H1 (cell line): ENCODE data around the gene CDC14B. TPM values are rescaled to one million over a fixed set of nuclear protein-coding genes. Genes with fewer than 3 reads are reported as not detected.

Experiments
- CTCF ChIA-PET: fragments of 300-600 bp; sonication (Branson Sonifier 250); formaldehyde crosslinking; loops from one replicate; lab custom pipeline; 2021; ENCODE audit not compliant: partially characterized antibody; lab: Charles Lee
- POLR2A ChIA-PET: fragments of 300-600 bp; sonication (Branson Sonifier 250); formaldehyde crosslinking; loops from one replicate; lab custom pipeline; 2021; ENCODE audit warnings: inconsistent platforms; ENCODE audit not compliant: partially characterized antibody; lab: Charles Lee
- DNase-seq, 2 experiments: peaks; one replicate each; pipeline versions ENCODE4 v3.0.0 to v3.0.0-alpha.2; 2010 to 2022; ENCODE audit warnings: low spot score in 2 of 2, low read depth in 1 of 2, mixed read lengths in 1 of 2
- FAIRE-seq: peaks from 2 replicates; lab custom pipeline; 2011; peaks lifted over from hg19 to GRCh38; lab: Jason Lieb, UNC
- H2AFZ ChIP-seq: 2 replicates; pipeline ENCODE4 v1.8.1; 2012; ENCODE audit warnings: low read length, inconsistent platforms
- H2AK5ac ChIP-seq: 2 replicates; pipeline ENCODE4 v1.6.1; 2013; ENCODE audit warnings: low read depth, low read length
- H2BK120ac ChIP-seq: replicated peaks from 2 replicates; pipeline ENCODE3; 2013; ENCODE audit warnings: low read depth, low read length, inconsistent platforms
- H2BK12ac ChIP-seq: 2 replicates; pipeline ENCODE4 v1.6.1; 2013; ENCODE audit warnings: low read depth, low read length
- H2BK15ac ChIP-seq: 2 replicates; pipeline ENCODE4 v1.6.1; 2013; ENCODE audit warnings: low read length
- H2BK20ac ChIP-seq: 2 replicates; pipeline ENCODE4 v1.6.1; 2013; ENCODE audit warnings: low read length
- H2BK5ac ChIP-seq: 2 replicates; pipeline ENCODE4 v1.6.1; 2013; ENCODE audit warnings: low read depth, low read length
- H3K14ac ChIP-seq: 2 replicates; pipeline ENCODE4 v1.6.1; 2013; ENCODE audit warnings: inconsistent platforms; ENCODE audit not compliant: insufficient read length
- H3K18ac ChIP-seq: 2 replicates; pipeline ENCODE4 v1.6.1; 2013; ENCODE audit warnings: low read length; ENCODE audit errors: extremely low read depth
- H3K23ac ChIP-seq: 2 replicates; pipeline ENCODE4 v1.6.1; 2013; ENCODE audit warnings: inconsistent platforms; ENCODE audit not compliant: insufficient read length
- H3K23me2 ChIP-seq: 2 replicates; pipeline ENCODE4 v1.6.1; 2013; ENCODE audit warnings: low read depth, low read length
- H3K27ac ChIP-seq: 2 replicates; pipeline ENCODE4 v1.6.1; 2011; ENCODE audit warnings: low read depth, low read length, inconsistent platforms
- H3K27me3 ChIP-seq, 4 experiments: replicated peaks in 1 of 4; 1 replicate in 1 of 4; 2 replicates in 3 of 4; pipeline versions ENCODE4 v1.6.1 to v1.8.1; 2011 to 2013; ENCODE audit warnings: low read length in 3 of 4, mild to moderate bottlenecking in 3 of 4, inconsistent platforms in 2 of 4, mixed read lengths in 2 of 4, moderate library complexity in 1 of 4; ENCODE audit not compliant: control insufficient read depth in 3 of 4, insufficient read depth in 3 of 4; ENCODE audit errors: extremely low read depth in 1 of 4
- H3K36me3 ChIP-seq, 4 experiments: 2 replicates each; pipeline versions ENCODE4 v1.6.1 to v1.8.1; 2011 to 2013; ENCODE audit warnings: mild to moderate bottlenecking in 4 of 4, low read length in 3 of 4, moderate library complexity in 2 of 4, control low read depth in 1 of 4, inconsistent platforms in 1 of 4; ENCODE audit not compliant: insufficient read depth in 4 of 4, control insufficient read depth in 2 of 4
- H3K4ac ChIP-seq: replicated peaks from 2 replicates; pipeline ENCODE3; 2013; ENCODE audit warnings: low read length, low read depth, mixed read lengths, inconsistent platforms; ENCODE audit not compliant: insufficient read length
- H3K4me1 ChIP-seq, 4 experiments: replicated peaks in 1 of 4; 1 replicate in 1 of 4; 2 replicates in 3 of 4; pipeline versions ENCODE4 v1.6.1 to v1.8.1; 2011 to 2013; ENCODE audit warnings: low read length in 3 of 4, inconsistent platforms in 2 of 4, mixed read lengths in 1 of 4; ENCODE audit not compliant: insufficient read depth in 4 of 4, control insufficient read depth in 3 of 4
- H3K4me2 ChIP-seq, 2 experiments: 2 replicates each; pipeline versions ENCODE4 v1.6.1 to v1.8.1; 2011 to 2013; ENCODE audit warnings: low read depth in 2 of 2, low read length in 2 of 2, control low read depth in 1 of 2, inconsistent platforms in 1 of 2, mild to moderate bottlenecking in 1 of 2; ENCODE audit not compliant: insufficient read depth in 1 of 2
- H3K4me3 ChIP-seq, 4 experiments: fragments of 200-600, 300-600 bp in 1 of 4; sonication (generic), shearing (Covaris generic), sonication (Bioruptor Twin) in 1 of 4; 2 replicates each; pipeline versions ENCODE4 v1.5.1 to v1.8.1; 2011 to 2016; ENCODE audit warnings: low read length in 4 of 4, low read depth in 3 of 4, control low read depth in 2 of 4, inconsistent platforms in 2 of 4, mild to moderate bottlenecking in 2 of 4, mixed read lengths in 1 of 4, moderate library complexity in 1 of 4; ENCODE audit not compliant: insufficient read depth in 2 of 4; ENCODE audit errors: extremely low read depth in 1 of 4
- H3K56ac ChIP-seq: replicated peaks from 2 replicates; pipeline ENCODE3; 2013; ENCODE audit warnings: low read depth, mild to moderate bottlenecking, mixed read lengths, low read length, inconsistent platforms; ENCODE audit not compliant: insufficient read length
- H3K79me1 ChIP-seq: 2 replicates; pipeline ENCODE4 v1.6.1; 2013; ENCODE audit warnings: low read depth, low read length, control low read depth
- H3K79me2 ChIP-seq, 2 experiments: 2 replicates each; pipeline versions ENCODE4 v1.6.1 to v1.8.1; 2012 to 2013; ENCODE audit warnings: low read length in 2 of 2, mild to moderate bottlenecking in 2 of 2, inconsistent platforms in 1 of 2; ENCODE audit not compliant: insufficient read depth in 2 of 2, control insufficient read depth in 1 of 2
- H3K9ac ChIP-seq, 4 experiments: replicated peaks in 1 of 4; 1 replicate in 1 of 4; 2 replicates in 3 of 4; pipeline versions ENCODE4 v1.6.1 to v1.8.1; 2011 to 2013; ENCODE audit warnings: low read depth in 3 of 4, low read length in 3 of 4, control low read depth in 2 of 4, mild to moderate bottlenecking in 2 of 4, moderate library complexity in 2 of 4, inconsistent platforms in 1 of 4; ENCODE audit errors: extremely low read depth in 1 of 4
- H3K9me3 ChIP-seq, 2 experiments: 2 replicates each; pipeline versions ENCODE4 v1.6.1 to v1.8.1; 2012 to 2013; ENCODE audit warnings: mild to moderate bottlenecking in 2 of 2, moderate library complexity in 2 of 2, control low read depth in 1 of 2, inconsistent platforms in 1 of 2, low read depth in 1 of 2, low read length in 1 of 2, mixed read lengths in 1 of 2; ENCODE audit not compliant: insufficient read depth in 2 of 2
- H4K20me1 ChIP-seq, 2 experiments: replicated peaks in 1 of 2; 2 replicates each; pipeline versions ENCODE3 to v1.8.1; 2011 to 2013; ENCODE audit warnings: inconsistent platforms in 2 of 2, low read length in 2 of 2, mild to moderate bottlenecking in 1 of 2; ENCODE audit not compliant: insufficient read depth in 2 of 2, control insufficient read depth in 1 of 2
- H4K5ac ChIP-seq: 2 replicates; pipeline ENCODE4 v1.6.1; 2013; ENCODE audit warnings: low read length, low read depth, mixed read lengths, inconsistent platforms; ENCODE audit not compliant: insufficient read length
- H4K8ac ChIP-seq: 2 replicates; pipeline ENCODE4 v1.8.0; 2013; ENCODE audit warnings: mild to moderate bottlenecking, moderate library complexity, low read length, inconsistent platforms; ENCODE audit not compliant: insufficient read depth; ENCODE audit errors: extremely low read depth
- H4K91ac ChIP-seq: replicated peaks from 2 replicates; pipeline ENCODE3; 2013; ENCODE audit warnings: low read length, mixed read lengths, inconsistent platforms; ENCODE audit not compliant: insufficient read length
- BACH1 ChIP-seq: IDR thresholded peaks from 2 replicates; pipeline ENCODE4 v1.6.1; 2012; ENCODE audit warnings: low read length, improper control_type of control experiment
- BRCA1 ChIP-seq: IDR thresholded peaks from 2 replicates; pipeline ENCODE4 v1.6.1; 2012; ENCODE audit warnings: low read depth, low read length, improper control_type of control experiment
- CHD1 ChIP-seq: IDR thresholded peaks from 2 replicates; pipeline ENCODE4 v1.6.1; 2012; ENCODE audit warnings: low read depth, low read length, improper control_type of control experiment
- EGR1 ChIP-seq: IDR thresholded peaks from 2 replicates; pipeline ENCODE4 v1.6.1; 2011; ENCODE audit warnings: low read depth, low read length, borderline replicate concordance
- GTF2F1 ChIP-seq: IDR thresholded peaks from 2 replicates; pipeline ENCODE4 v1.6.1; 2012; ENCODE audit warnings: low read depth, low read length, improper control_type of control experiment, borderline replicate concordance
- HDAC2 ChIP-seq, 2 experiments: fragments of 300-600 bp in 1 of 2; sonication (generic) in 1 of 2; IDR thresholded peaks; 2 replicates each; pipeline ENCODE4 v1.6.1; 2011 to 2012; ENCODE audit warnings: low read depth in 2 of 2, low read length in 2 of 2, mild to moderate bottlenecking in 2 of 2, moderate library complexity in 2 of 2, borderline replicate concordance in 1 of 2, inconsistent platforms in 1 of 2
- PHF8 ChIP-seq: fragments of 200-600 bp; sonication (generic); conservative IDR thresholded peaks from 2 replicates; pipeline ENCODE4 v1.7.1; 2012; ENCODE audit warnings: low read depth, mild to moderate bottlenecking, inconsistent platforms, low read length, moderate library complexity
- RAD21 ChIP-seq, 2 experiments: IDR thresholded peaks in 1 of 2; conservative IDR thresholded peaks in 1 of 2; 2 replicates each; pipeline ENCODE4 v1.6.1; 2011; ENCODE audit warnings: low read depth in 2 of 2, low read length in 2 of 2, improper control_type of control experiment in 1 of 2, inconsistent platforms in 1 of 2, mild to moderate bottlenecking in 1 of 2, moderate library complexity in 1 of 2
- RBBP5 ChIP-seq: IDR thresholded peaks from 2 replicates; pipeline ENCODE4 v1.7.1; 2012; ENCODE audit warnings: low read depth, mild to moderate bottlenecking, inconsistent platforms, low read length, moderate library complexity, borderline replicate concordance
- SIN3A ChIP-seq, 2 experiments: IDR thresholded peaks in 1 of 2; conservative IDR thresholded peaks in 1 of 2; 2 replicates each; pipeline ENCODE4 v1.6.1; 2011 to 2012; ENCODE audit warnings: low read length in 2 of 2, improper control_type of control experiment in 1 of 2, low read depth in 1 of 2, mild to moderate bottlenecking in 1 of 2
- TAF7 ChIP-seq: optimal IDR thresholded peaks from 2 replicates; pipeline ENCODE3; 2011; ENCODE audit warnings: low read depth, mild to moderate bottlenecking, inconsistent platforms, low read length, moderate library complexity, borderline replicate concordance
- USF2 ChIP-seq: IDR thresholded peaks from 2 replicates; pipeline ENCODE4 v1.6.1; 2011; ENCODE audit warnings: low read length, improper control_type of control experiment
- WGBS, 2 experiments: shearing (Covaris generic) in 1 of 2; methylation state at CpG; one replicate each; pipeline versions ENCODE4 v1.1.6 to v1.1.7; 2013 to 2015; ENCODE audit warnings: low lambda C conversion rate in 2 of 2, mixed read lengths in 2 of 2, inconsistent platforms in 1 of 2, low coverage in 1 of 2, missing lambda C conversion rate in 1 of 2; ENCODE audit not compliant: insufficient replicate concordance in 2 of 2, insufficient coverage in 1 of 2, insufficient read length in 1 of 2; ENCODE audit errors: extremely low coverage in 1 of 2, missing lambda C conversion rate in 1 of 2; 5-methylcytosine and 5-hydroxymethylcytosine counted together
- polyA plus RNA-seq, 7 experiments: library from polyadenylated mRNA; depleted of rRNA in 3 of 7; stranded (reverse) in 5 of 7; unstranded in 2 of 7; fragments of >200 nt in 5 of 7; fragments of 200-250 nt in 2 of 7; gene quantifications; 1 replicate in 5 of 7; 2 replicates in 1 of 7; 4 replicates in 1 of 7; pipeline versions ENCODE4 v1.2.1 to v1.2.3, GENCODE V29; 2011 to 2013; ENCODE audit warnings: missing spikeins in 2 of 7, mixed read lengths in 2 of 7
- total RNA-seq: library from RNA; stranded (reverse); fragmentation: NEBNext Ultra II Directional; extraction: Animal tissue kit (Norgen Biotek cat#: 25700); gene quantifications from 2 replicates; pipeline ENCODE4 v1.2.1, GENCODE V29; 2021

CDC14B gene
- total and polyA plus RNA-seq, 2 of the 8 experiments (the other 6 are each of a cell fraction or from before 2014, with no cell fraction given): 17.2 to 44.6 TPM

- FAIRE-seq (peak; percentile 13), DNase-seq (no peak)
- H3K56ac ChIP-seq: no peak overlapping the region
- H3K9ac ChIP-seq: no peak overlapping the region
- H2AK5ac ChIP-seq: no peak overlapping the region
- H3K23me2 ChIP-seq: peaks cover 3% of the 10 kb centered on the region; the same call in 1 of the 2 replicates
- H3K4me1 ChIP-seq: peaks cover 0 to 7% (median 0%) of the 10 kb centered on the region in 4 experiments; a peak in 3 of 7 replicates
- POLR2A ChIA-PET: no interaction called here
- H2BK5ac ChIP-seq: no peak overlapping the region
- H3K14ac ChIP-seq: no peak overlapping the region
- no peak overlapping the region for H4K5ac ChIP-seq
- peaks cover 2 to 5% of the 10 kb centered on the region in 2 experiments for H4K20me1 ChIP-seq
- no peak overlapping the region for H3K27ac ChIP-seq
- H2BK15ac ChIP-seq: no peak overlapping the region
- no peak overlapping the region for H3K23ac ChIP-seq
- no peaks in the 10 kb centered on the region for H3K79me1 ChIP-seq
- no peaks in the 10 kb centered on the region for H3K9me3 ChIP-seq
- H2BK120ac ChIP-seq: no peak overlapping the region
- no peak overlapping the region for H3K4me3 ChIP-seq
- H4K8ac ChIP-seq: no peak overlapping the region
- no peak overlapping the region for H3K18ac ChIP-seq
- H3K27me3 ChIP-seq: no peaks in the 10 kb centered on the region
- CTCF ChIA-PET: no interaction called here
- H2BK20ac ChIP-seq: no peak overlapping the region
- H3K4ac ChIP-seq: no peak overlapping the region
- no peak overlapping the region for H4K91ac ChIP-seq
- no peak overlapping the region for H2BK12ac ChIP-seq
- H3K36me3 ChIP-seq: peaks cover 0 to 3% (median 0%) of the 10 kb centered on the region in 4 experiments; a peak in 1 of 8 replicates
- WGBS, 2 experiments: 87% methylated on average over 4 of the region's 4 CpGs; no CpG with 5 or more reads in 1 of the 2 experiments
- no peak overlapping the region for H2AFZ ChIP-seq
- H3K4me2 ChIP-seq: no peak overlapping the region
- peaks cover 0 to 17% of the 10 kb centered on the region in 2 experiments; a peak in 2 of 4 replicates for H3K79me2 ChIP-seq
- TF ChIP-seq SIN3A (conservative IDR thresholded peaks at IDR 0.05 in 1 of 2, IDR thresholded peaks at IDR 0.05 in 1 of 2; ENCODE audit: low read depth in 1 of 2, low read length in 2 of 2): no peak
- TF ChIP-seq RAD21 (IDR thresholded peaks at IDR 0.05 in 1 of 2, conservative IDR thresholded peaks at IDR 0.05 in 1 of 2; ENCODE audit: low read depth in 2 of 2, low read length in 2 of 2): no peak
- no peak for TF ChIP-seq BACH1
- no peak for TF ChIP-seq PHF8
- TF ChIP-seq HDAC2 (IDR thresholded peaks at IDR 0.05; ENCODE audit: borderline replicate concordance in 1 of 2, low read depth in 2 of 2, low read length in 2 of 2): no peak
- TF ChIP-seq RBBP5: no peak
- no peak for TF ChIP-seq CHD1
- no peak for TF ChIP-seq EGR1
- no peak for TF ChIP-seq BRCA1
- no peak for TF ChIP-seq USF2
- no peak for TF ChIP-seq TAF7
- no peak for TF ChIP-seq GTF2F1
Measured at GRCh38 chr9:96564217-96564616, 55.4 kb downstream of the CDC14B start.
